Panc1 (cell line): Measurements from ENCODE around the gene GLT1D1. TPM values are rescaled to one million over a fixed set of nuclear protein-coding genes. Genes with fewer than 3 reads are reported as not detected.

ENCODE experiments used
- ATAC-seq: fragments of 200-7000 bp; cut with Tn5 transposase; 2 replicates; pipeline ENCODE4 v1.9.1; 2020; ENCODE audit warnings: mild to moderate bottlenecking, moderate library complexity
- BruUV-seq: library from RNA; stranded (reverse); fragments of 400-500 nt; replicated peaks from 2 replicates; lab custom pipeline; 2021; lab: Mats Ljungman, UMichigan
- CTCF ChIA-PET: fragments of 300-600 bp; sonication (Branson Sonifier 250); formaldehyde crosslinking; loops from one replicate; lab custom pipeline; 2022; ENCODE audit warnings: antibody characterized with exemption; lab: Charles Lee
- POLR2A ChIA-PET: fragments of 300-600 bp; sonication (Branson Sonifier 250); formaldehyde crosslinking; loops from one replicate; lab custom pipeline; 2022; ENCODE audit warnings: antibody characterized with exemption; lab: Charles Lee
- DNase-seq: peaks from one replicate; pipeline ENCODE4 v3.0.0-alpha.2; 2010; ENCODE audit warnings: low read depth, low spot score
- H3K27ac ChIP-seq: 2 replicates; pipeline ENCODE4 v1.5.1; 2011; ENCODE audit warnings: mild to moderate bottlenecking, low read length, inconsistent platforms
- H3K27me3 ChIP-seq: fragments of 200-500 bp; sonication (Bioruptor generic); 2 replicates; pipeline ENCODE4 v1.6.0; 2014; ENCODE audit warnings: low read length, inconsistent platforms; ENCODE audit not compliant: control insufficient read depth, insufficient read depth
- H3K36me3 ChIP-seq: fragments of 200-500 bp; sonication (Bioruptor generic); 2 replicates; pipeline ENCODE4 v1.5.1; 2014; ENCODE audit warnings: inconsistent platforms, mild to moderate bottlenecking, low read length, moderate library complexity; ENCODE audit not compliant: control insufficient read depth, insufficient read depth
- H3K4me1 ChIP-seq: 2 replicates; pipeline ENCODE4 v1.5.1; 2011; ENCODE audit warnings: inconsistent platforms, mild to moderate bottlenecking, low read length, moderate library complexity; ENCODE audit not compliant: control insufficient read depth, insufficient read depth
- H3K4me3 ChIP-seq, 2 experiments: 2 replicates each; pipeline ENCODE4 v1.5.1; 2011 to 2012; ENCODE audit warnings: low read depth in 2 of 2, low read length in 2 of 2, mild to moderate bottlenecking in 2 of 2, inconsistent platforms in 1 of 2, moderate library complexity in 1 of 2
- H3K9me3 ChIP-seq: fragments of 200-500 bp; sonication (Bioruptor generic); 2 replicates; pipeline ENCODE4 v1.5.1; 2014; ENCODE audit warnings: low read depth, mild to moderate bottlenecking, inconsistent platforms, low read length, moderate library complexity; ENCODE audit not compliant: control insufficient read depth, insufficient read depth
- CTCF ChIP-seq: fragments of 450-650 bp; IDR thresholded peaks from 2 replicates; pipeline ENCODE4 v1.5.1; 2017; ENCODE audit warnings: mild to moderate bottlenecking
- POLR2AphosphoS5 ChIP-seq: IDR thresholded peaks from 2 replicates; pipeline ENCODE4 v1.6.1; 2012; ENCODE audit warnings: mild to moderate bottlenecking, low read depth, low read length, moderate library complexity
- REST ChIP-seq, 2 experiments: IDR thresholded peaks; 2 replicates each; pipeline ENCODE4 v1.6.1; 2011 to 2012; ENCODE audit warnings: low read depth in 2 of 2, control low read depth in 1 of 2, low read length in 1 of 2, mild to moderate bottlenecking in 1 of 2, moderate library complexity in 1 of 2; ENCODE audit not compliant: insufficient read depth in 1 of 2
- SIN3A ChIP-seq: IDR thresholded peaks from 2 replicates; pipeline ENCODE4 v1.6.1; 2012; ENCODE audit warnings: low read depth, mild to moderate bottlenecking, low read length, moderate library complexity, borderline replicate concordance; ENCODE audit not compliant: insufficient read depth
- TCF7L2 ChIP-seq: IDR thresholded peaks from 2 replicates; pipeline ENCODE4 v1.6.1; 2011; ENCODE audit warnings: mild to moderate bottlenecking, low read depth, low read length, inconsistent platforms
- in situ Hi-C: cut with HindIII; loops from 2 replicates; pipeline ENCODE4 v1.10.0; 2016; ENCODE audit warnings: low sequenced_read_pairs, low pct_unique_long_range_greater_than_20kb
- intact Hi-C: fragments of 100-400 bp; cut with micrococcal nuclease; formaldehyde crosslinking; loops from one replicate; pipeline ENCODE4 v1.10.0; 2022; ENCODE audit not compliant: unreplicated experiment
- total RNA-seq: library from RNA; stranded (reverse); gene quantifications from one replicate; pipeline ENCODE4 v1.2.1, GENCODE V29; 2021; ENCODE audit not compliant: unreplicated experiment

The GLT1D1 gene
- total RNA-seq, 1 experiment from 2014 or later: not detected

GRCh38 chr12:128914908-128915563 is 61.8 kb downstream of the GLT1D1 start:
- intact Hi-C loops (no loop called here), in situ Hi-C loops (no loop called here)
- H3K4me1 ChIP-seq: no peaks in the 10 kb centered on the region
- no peak overlapping the region for H3K27ac ChIP-seq
- no peaks in the 10 kb centered on the region for H3K9me3 ChIP-seq
- CTCF ChIA-PET: no interaction called here
- no peaks in the 10 kb centered on the region for H3K36me3 ChIP-seq
- POLR2A ChIA-PET: no interaction called here
- ATAC-seq (no peak), DNase-seq (no peak)
- BruUV-seq: no TSS peak
- H3K27me3 ChIP-seq: no peaks in the 10 kb centered on the region
- H3K4me3 ChIP-seq: no peak overlapping the region
- no peak for TF ChIP-seq REST (IDR thresholded peaks at IDR 0.05; ENCODE audit: insufficient read depth in 1 of 2, low read depth in 2 of 2, low read length in 1 of 2)
- TF ChIP-seq CTCF: no peak
- no peak for TF ChIP-seq TCF7L2
- TF ChIP-seq SIN3A: no peak
- TF ChIP-seq POLR2AphosphoS5: no peak

GRCh38 chr12:128916425-128916824 is 63.1 kb downstream of the GLT1D1 start:
- in situ Hi-C loops: no loop called here

More at GRCh38 chr12:128916425-128916824, 63.1 kb downstream of the GLT1D1 start:
- BruUV-seq: no TSS peak
- intact Hi-C loops: no loop called here
- no peak for ATAC-seq
- H3K27ac ChIP-seq: no peak overlapping the region
- TF ChIP-seq REST (IDR thresholded peaks at IDR 0.05; ENCODE audit: insufficient read depth in 1 of 2, low read depth in 2 of 2, low read length in 1 of 2): no peak
- no peak for TF ChIP-seq TCF7L2
- no peak for TF ChIP-seq SIN3A
- no peak for TF ChIP-seq POLR2AphosphoS5
- no peaks in the 10 kb centered on the region for H3K4me1 ChIP-seq
- DNase-seq: no peak
- CTCF ChIA-PET: no interaction called here
- no peaks in the 10 kb centered on the region for H3K36me3 ChIP-seq
- POLR2A ChIA-PET: no interaction called here
- no peaks in the 10 kb centered on the region for H3K9me3 ChIP-seq
- no peaks in the 10 kb centered on the region for H3K27me3 ChIP-seq
- H3K4me3 ChIP-seq: no peak overlapping the region
